ENCODE measurements around the gene IDH3G. TPM values are rescaled to one million over a fixed set of nuclear protein-coding genes. Genes with fewer than 3 reads are reported as not detected.

Gene IDH3G
- total and polyA plus RNA-seq, 2 of the 8 experiments (the other 6 are each of a cell fraction or from before 2014, with no cell fraction given) = 39.4 to 66.7 TPM

DNA sequence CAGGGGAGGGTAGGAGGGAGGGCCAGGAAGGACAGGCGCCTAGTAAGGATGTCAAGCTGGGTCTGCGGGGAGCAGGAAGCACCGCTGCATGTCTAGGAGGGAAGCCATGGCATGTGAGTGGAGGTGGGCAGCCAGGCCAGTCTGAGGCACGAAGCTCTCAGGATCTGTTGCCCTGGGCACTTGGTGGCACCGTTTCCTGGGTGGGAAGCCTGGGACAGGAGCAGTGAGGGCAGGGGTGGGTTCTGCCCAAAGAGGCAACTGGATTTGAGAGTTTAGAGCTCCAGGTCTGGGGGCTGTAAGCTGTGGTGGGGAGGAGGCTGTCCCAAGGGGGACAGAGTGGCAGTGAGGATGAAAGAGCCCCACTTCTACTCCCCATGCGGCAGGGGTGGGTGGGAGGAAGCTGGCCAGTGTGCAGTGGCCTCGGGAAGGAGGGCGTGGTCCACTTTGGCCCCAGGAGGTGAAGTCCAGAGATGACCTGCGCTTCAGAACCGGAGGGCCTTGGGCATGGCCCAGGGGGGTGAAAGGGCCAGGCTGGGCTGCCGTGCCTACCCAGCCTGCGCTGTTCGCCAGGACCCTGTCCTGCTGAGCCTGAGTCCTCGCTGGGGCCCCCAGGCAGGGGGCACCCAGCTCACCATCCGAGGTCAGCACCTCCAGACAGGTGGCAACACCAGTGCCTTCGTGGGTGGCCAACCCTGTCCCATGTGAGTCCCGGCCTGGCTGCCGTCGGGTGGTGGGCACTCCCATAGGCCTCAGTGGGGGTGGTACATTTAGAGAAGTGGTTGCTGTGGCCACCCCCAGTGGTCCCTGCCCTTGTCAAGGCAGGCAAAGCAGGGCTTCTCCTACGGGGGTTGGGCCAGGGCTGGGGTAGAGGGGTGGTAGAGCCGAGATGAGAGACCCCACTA is 21.6 kb downstream of the IDH3G start:
- Histone ChIP-seq H3K9me3 (ENCODE audit: insufficient read depth in 2 of 2, low read depth in 1 of 2, low read length in 1 of 2) (no peaks in the 10 kb centered on the region), H3K27ac (ENCODE audit: low read depth, low read length) (no peak overlapping the region), H3K9ac (replicated peaks in 1 of 4; ENCODE audit: extremely low read depth in 1 of 4, low read depth in 3 of 4, low read length in 3 of 4) (no peak overlapping the region), H3K36me3 (ENCODE audit: control insufficient read depth in 2 of 4, insufficient read depth in 4 of 4, low read length in 3 of 4) (no peaks in the 10 kb centered on the region), H4K20me1 (replicated peaks in 1 of 2; ENCODE audit: control insufficient read depth in 1 of 2, insufficient read depth in 2 of 2, low read length in 2 of 2) (no peaks in the 10 kb centered on the region), H3K79me2 (ENCODE audit: control insufficient read depth in 1 of 2, insufficient read depth in 2 of 2, low read length in 2 of 2) (no peaks in the 10 kb centered on the region), H2BK20ac (ENCODE audit: low read length) (no peak overlapping the region), H2BK120ac (replicated peaks; ENCODE audit: low read depth, low read length) (no peak overlapping the region), H3K56ac (replicated peaks; ENCODE audit: insufficient read length, low read depth, low read length) (no peak overlapping the region), H3K4me2 (ENCODE audit: insufficient read depth in 1 of 2, low read depth in 2 of 2, low read length in 2 of 2) (no peak overlapping the region), H2BK5ac (ENCODE audit: low read depth, low read length) (no peak overlapping the region), H3K4me3 (ENCODE audit: extremely low read depth in 1 of 4, insufficient read depth in 2 of 4, low read depth in 3 of 4, low read length in 4 of 4) (no peak overlapping the region), H3K14ac (ENCODE audit: insufficient read length) (no peak overlapping the region), H3K27me3 (replicated peaks in 1 of 4; ENCODE audit: control insufficient read depth in 3 of 4, extremely low read depth in 1 of 4, insufficient read depth in 3 of 4, low read length in 3 of 4) (no peaks in the 10 kb centered on the region), H2BK15ac (ENCODE audit: low read length) (no peak overlapping the region), H3K79me1 (ENCODE audit: low read depth, low read length) (no peaks in the 10 kb centered on the region), H3K23ac (ENCODE audit: insufficient read length) (no peak overlapping the region), H4K8ac (ENCODE audit: extremely low read depth, insufficient read depth, low read length) (no peak overlapping the region), H4K5ac (ENCODE audit: insufficient read length, low read depth, low read length) (no peak overlapping the region), H4K91ac (replicated peaks; ENCODE audit: insufficient read length, low read length) (no peak overlapping the region), H3K4ac (replicated peaks; ENCODE audit: insufficient read length, low read depth, low read length) (no peak overlapping the region), H2AFZ (ENCODE audit: low read length) (no peak overlapping the region), H3K18ac (ENCODE audit: extremely low read depth, low read length) (no peak overlapping the region), H3K23me2 (ENCODE audit: low read depth, low read length) (no peaks in the 10 kb centered on the region), H2AK5ac (ENCODE audit: low read depth, low read length) (no peak overlapping the region), H3K4me1 (replicated peaks in 1 of 4; ENCODE audit: control insufficient read depth in 3 of 4, insufficient read depth in 4 of 4, low read length in 3 of 4) (no peaks in the 10 kb centered on the region), H2BK12ac (ENCODE audit: low read depth, low read length) (no peak overlapping the region)
- CTCF ChIA-PET (ENCODE audit: partially characterized antibody) = interaction anchor here (0.9 to 1.6 kb wide), 4 partner anchors 9 to 80 kb away, joined by 3 to 4 read pairs (median 3); no protein-coding TSS in a partner anchor
- no peak for DNase-seq (ENCODE audit: low read depth in 1 of 2, low spot score in 2 of 2)
- FAIRE-seq = no peak
- POLR2A ChIA-PET (ENCODE audit: partially characterized antibody) = interaction anchor here (1.6 kb wide), 1 partner anchor 26 kb away, joined by 4 read pairs; no protein-coding TSS in a partner anchor
- TF ChIP-seq, protein P1, sequence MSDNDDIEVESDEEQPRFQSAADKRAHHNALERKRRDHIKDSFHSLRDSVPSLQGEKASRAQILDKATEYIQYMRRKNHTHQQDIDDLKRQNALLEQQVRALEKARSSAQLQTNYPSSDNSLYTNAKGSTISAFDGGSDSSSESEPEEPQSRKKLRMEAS (IDR thresholded peaks at IDR 0.05) = no peak
- TF ChIP-seq FOSL1 (IDR thresholded peaks at IDR 0.05; ENCODE audit: insufficient read depth, low read depth, low read length) = no peak
- WGBS, 2 experiments (ENCODE audit: extremely low coverage in 1 of 2, insufficient coverage in 1 of 2, insufficient read length in 1 of 2, insufficient replicate concordance in 2 of 2, low coverage in 1 of 2, low lambda C conversion rate in 2 of 2, missing lambda C conversion rate in 1 of 2) = 97% methylated on average over 5 of the region's 21 CpGs; no CpG with 5 or more reads in 1 of the 2 experiments

All from H1 (cell line).